CD14-positive monocyte (primary cell): ENCODE results near the gene SDK1. TPM values are rescaled to one million over a fixed set of nuclear protein-coding genes. Genes with fewer than 3 reads are reported as not detected.

Experiments
- DNase-seq, 3 donors: peaks; one replicate each; pipeline ENCODE4 v3.0.0-alpha.2; 2011 to 2022
- H2AFZ ChIP-seq: 2 replicates; pipeline ENCODE4 v1.6.0; 2012; ENCODE audit warnings: mild to moderate bottlenecking, low read depth, low read length, inconsistent platforms; ENCODE audit not compliant: insufficient read depth, poor library complexity, severe bottlenecking
- H3K27ac ChIP-seq, 2 donors: 1 replicate in 1 of 2; 2 replicates in 1 of 2; pipeline ENCODE4 v1.5.1; 2012 to 2013; ENCODE audit warnings: low read length in 2 of 2, control low read depth in 1 of 2, inconsistent platforms in 1 of 2, low read depth in 1 of 2, mild to moderate bottlenecking in 1 of 2
- H3K27me3 ChIP-seq, 2 donors: one replicate each; pipeline versions ENCODE4 v1.6.0 to v1.6.1; 2011 to 2013; ENCODE audit warnings: low read length in 2 of 2; ENCODE audit not compliant: control insufficient read depth in 2 of 2, insufficient read depth in 2 of 2
- H3K36me3 ChIP-seq, 2 donors: replicated peaks in 1 of 2; 1 replicate in 1 of 2; 2 replicates in 1 of 2; pipeline versions ENCODE4 v1.5.1 to v1.6.1; 2012 to 2013; ENCODE audit warnings: low read length in 2 of 2, control low read depth in 1 of 2, inconsistent platforms in 1 of 2, mild to moderate bottlenecking in 1 of 2; ENCODE audit not compliant: insufficient read depth in 2 of 2, control insufficient read depth in 1 of 2
- H3K4me1 ChIP-seq, 2 donors: 1 replicate in 1 of 2; 2 replicates in 1 of 2; pipeline versions ENCODE4 v1.5.1 to v1.6.1; 2012 to 2013; ENCODE audit warnings: low read length in 2 of 2, control low read depth in 1 of 2, inconsistent platforms in 1 of 2, mild to moderate bottlenecking in 1 of 2, moderate library complexity in 1 of 2; ENCODE audit not compliant: insufficient read depth in 2 of 2, control insufficient read depth in 1 of 2
- H3K4me2 ChIP-seq: replicated peaks from 2 replicates; pipeline ENCODE3; 2012; ENCODE audit warnings: low read length, moderate library complexity, mild to moderate bottlenecking; ENCODE audit not compliant: poor library complexity, severe bottlenecking; ENCODE audit errors: extremely low read depth
- H3K4me3 ChIP-seq, 3 experiments: fragments of 200-600 bp in 1 of 3; sonication (generic) in 1 of 3; replicated peaks in 1 of 3; 1 replicate in 2 of 3; 2 replicates in 1 of 3; pipeline ENCODE4 v1.5.1; 2011 to 2013; ENCODE audit warnings: low read length in 3 of 3, mild to moderate bottlenecking in 3 of 3, control low read depth in 2 of 3, low read depth in 2 of 3, inconsistent platforms in 1 of 3, moderate library complexity in 1 of 3
- H3K79me2 ChIP-seq: 2 replicates; pipeline ENCODE4 v1.6.0; 2012; ENCODE audit warnings: mild to moderate bottlenecking, control low read depth, inconsistent platforms, low read length, moderate library complexity; ENCODE audit not compliant: insufficient read depth
- H3K9ac ChIP-seq: 2 replicates; pipeline ENCODE4 v1.6.0; 2017; ENCODE audit warnings: low read length, mild to moderate bottlenecking; ENCODE audit not compliant: insufficient read depth, poor library complexity, severe bottlenecking
- H3K9me3 ChIP-seq, 2 donors: replicated peaks in 1 of 2; 1 replicate in 1 of 2; 2 replicates in 1 of 2; pipeline versions ENCODE4 v1.5.1 to v1.6.1; 2012 to 2013; ENCODE audit warnings: low read length in 2 of 2, control low read depth in 1 of 2; ENCODE audit not compliant: control insufficient read depth in 1 of 2, insufficient read depth in 1 of 2
- H4K20me1 ChIP-seq: 2 replicates; pipeline ENCODE4 v1.6.0; 2012; ENCODE audit warnings: mild to moderate bottlenecking, low read length, control low read depth, moderate library complexity; ENCODE audit not compliant: insufficient read depth
- H3K27ac Mint-ChIP-seq, 7 donors: one replicate each; pipeline ENCODE4 v1.8.0; 2020; ENCODE audit warnings: mild to moderate bottlenecking in 7 of 7, mixed read lengths in 7 of 7, moderate library complexity in 6 of 7, inconsistent platforms in 2 of 7
- H3K27me3 Mint-ChIP-seq, 3 donors: one replicate each; pipeline ENCODE4 v1.8.0; 2021 to 2022; ENCODE audit warnings: low read depth in 3 of 3, mild to moderate bottlenecking in 3 of 3, mixed read lengths in 3 of 3, moderate library complexity in 3 of 3, inconsistent platforms in 1 of 3
- H3K36me3 Mint-ChIP-seq, 2 donors: one replicate each; pipeline ENCODE4 v1.8.0; 2020; ENCODE audit warnings: mixed read lengths in 2 of 2, inconsistent platforms in 1 of 2, mild to moderate bottlenecking in 1 of 2
- H3K4me1 Mint-ChIP-seq: one replicate; pipeline ENCODE4 v1.8.0; 2020; ENCODE audit warnings: mild to moderate bottlenecking, mixed read lengths
- H3K4me3 Mint-ChIP-seq, 2 donors: one replicate each; pipeline ENCODE4 v1.8.0; 2020; ENCODE audit warnings: mild to moderate bottlenecking in 2 of 2, mixed read lengths in 2 of 2, moderate library complexity in 1 of 2
- H3K9me3 Mint-ChIP-seq, 7 donors: one replicate each; pipeline ENCODE4 v1.8.0; 2020 to 2022; ENCODE audit warnings: mixed read lengths in 7 of 7, mild to moderate bottlenecking in 6 of 7, moderate library complexity in 6 of 7, inconsistent platforms in 2 of 7
- WGBS: methylation state at CpG from one replicate; pipeline ENCODE4 v1.1.5; 2013; ENCODE audit warnings: missing lambda C conversion rate; ENCODE audit not compliant: insufficient coverage; 5-methylcytosine and 5-hydroxymethylcytosine counted together
- intact Hi-C, 2 donors: fragments of 100-400 bp; cut with micrococcal nuclease; formaldehyde crosslinking; loops; one replicate each; pipeline versions ENCODE4 v1.15.0 to v1.15.1; 2023
- polyA plus RNA-seq, 3 donors: library from polyadenylated mRNA; depleted of rRNA in 1 of 3; unstranded in 2 of 3; stranded (reverse) in 1 of 3; fragments of 300-500 nt in 2 of 3; fragments of >200 nt in 1 of 3; fragmentation: Illumina TruSeq in 2 of 3; gene quantifications; 1 replicate in 2 of 3; 2 replicates in 1 of 3; pipeline ENCODE4 v1.2.3, GENCODE V29; 2012 to 2021
- TF ChIP-seq, protein P1 (sequence below): fragments of 200-600 bp; IDR thresholded peaks from one replicate; pipeline ENCODE4 v1.8.0; 2022; ENCODE audit warnings: antibody characterized with exemption, mild to moderate bottlenecking

Gene SDK1
- polyA plus RNA-seq, 3 donors = 0.01 TPM; not detected in 2

DNA sequence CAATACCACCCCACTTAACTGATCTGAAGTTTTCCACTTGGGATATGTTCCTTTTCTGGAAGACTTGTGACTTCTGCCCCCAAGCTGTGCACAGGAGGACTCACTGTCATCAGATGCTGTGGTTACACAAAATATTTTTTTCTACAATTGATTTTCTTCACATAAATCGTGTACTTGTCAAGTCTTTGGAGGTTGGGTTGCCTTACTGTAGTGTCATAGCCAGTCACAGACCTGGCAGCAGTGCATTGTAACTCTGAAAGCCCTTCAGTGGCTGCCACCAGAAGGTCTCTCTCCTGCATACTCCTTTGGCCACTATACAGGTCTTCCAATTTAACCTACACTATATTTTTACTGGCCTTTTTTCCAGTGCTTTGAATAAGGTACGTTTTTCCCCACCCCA lies 73.2 kb downstream of the SDK1 start:
- Mint-ChIP-seq H3K4me1 (peaks cover 8% of the 10 kb centered on the region), H3K27ac (no peak overlapping the region), H3K9me3 (peaks cover 0 to 3% (median 0%) of the 10 kb centered on the region in 7 donors), H3K4me3 (no peak overlapping the region), H3K36me3 (no peaks in the 10 kb centered on the region), H3K27me3 (peaks cover 5 to 8% (median 5%) of the 10 kb centered on the region in 3 donors)
- Histone ChIP-seq H3K36me3 (no peaks in the 10 kb centered on the region), H3K9ac (no peak overlapping the region), H3K27me3 (no peaks in the 10 kb centered on the region), H3K4me3 (no peak overlapping the region), H3K9me3 (no peaks in the 10 kb centered on the region), H3K27ac (no peak overlapping the region), H3K79me2 (no peaks in the 10 kb centered on the region), H3K4me2 (no peak overlapping the region), H2AFZ (no peak overlapping the region), H4K20me1 (no peaks in the 10 kb centered on the region), H3K4me1 (no peaks in the 10 kb centered on the region)
- whole genome bisulfite sequencing = 81% methylated on average over 2 of the region's 2 CpGs
- intact Hi-C loops = no loop called here
- TF ChIP-seq, protein P1, sequence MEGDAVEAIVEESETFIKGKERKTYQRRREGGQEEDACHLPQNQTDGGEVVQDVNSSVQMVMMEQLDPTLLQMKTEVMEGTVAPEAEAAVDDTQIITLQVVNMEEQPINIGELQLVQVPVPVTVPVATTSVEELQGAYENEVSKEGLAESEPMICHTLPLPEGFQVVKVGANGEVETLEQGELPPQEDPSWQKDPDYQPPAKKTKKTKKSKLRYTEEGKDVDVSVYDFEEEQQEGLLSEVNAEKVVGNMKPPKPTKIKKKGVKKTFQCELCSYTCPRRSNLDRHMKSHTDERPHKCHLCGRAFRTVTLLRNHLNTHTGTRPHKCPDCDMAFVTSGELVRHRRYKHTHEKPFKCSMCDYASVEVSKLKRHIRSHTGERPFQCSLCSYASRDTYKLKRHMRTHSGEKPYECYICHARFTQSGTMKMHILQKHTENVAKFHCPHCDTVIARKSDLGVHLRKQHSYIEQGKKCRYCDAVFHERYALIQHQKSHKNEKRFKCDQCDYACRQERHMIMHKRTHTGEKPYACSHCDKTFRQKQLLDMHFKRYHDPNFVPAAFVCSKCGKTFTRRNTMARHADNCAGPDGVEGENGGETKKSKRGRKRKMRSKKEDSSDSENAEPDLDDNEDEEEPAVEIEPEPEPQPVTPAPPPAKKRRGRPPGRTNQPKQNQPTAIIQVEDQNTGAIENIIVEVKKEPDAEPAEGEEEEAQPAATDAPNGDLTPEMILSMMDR = no peak
- DNase-seq = no peak

GRCh38 chr7:3378390-3379150 lies 77.5 kb downstream of the SDK1 start:
- no peak for DNase-seq
- Histone ChIP-seq H3K27ac (no peak overlapping the region), H3K9ac (no peak overlapping the region), H3K27me3 (no peaks in the 10 kb centered on the region), H2AFZ (no peak overlapping the region), H3K36me3 (no peaks in the 10 kb centered on the region), H3K4me2 (no peak overlapping the region), H3K9me3 (no peaks in the 10 kb centered on the region), H3K4me1 (no peaks in the 10 kb centered on the region), H3K4me3 (no peak overlapping the region), H4K20me1 (no peaks in the 10 kb centered on the region), H3K79me2 (no peaks in the 10 kb centered on the region)
- intact Hi-C loops = no loop called here
- no peaks in the 10 kb centered on the region for H3K9me3 Mint-ChIP-seq
- WGBS = 81% methylated on average over 12 of the region's 18 CpGs
- no peaks in the 10 kb centered on the region for H3K36me3 Mint-ChIP-seq
- H3K27me3 Mint-ChIP-seq = peaks cover 1 to 5% (median 2%) of the 10 kb centered on the region in 3 donors
- no peak overlapping the region for H3K27ac Mint-ChIP-seq
- TF ChIP-seq, protein P1 = no peak
- H3K4me1 Mint-ChIP-seq = no peaks in the 10 kb centered on the region
- no peak overlapping the region for H3K4me3 Mint-ChIP-seq
